SK-N-SH (cell line): ENCODE data around the gene TMEM196. TPM values are rescaled to one million over a fixed set of nuclear protein-coding genes. Genes with fewer than 3 reads are reported as not detected.

Experiments
- CTCF ChIA-PET: fragments of 300-600, 350-600 bp; formaldehyde crosslinking; extraction: SDS; loops from one replicate; lab custom pipeline; 2021; lab: Yijun Ruan, JAX
- POLR2A ChIA-PET: fragments of 350-600 bp; sonication (Branson Sonifier 250); formaldehyde crosslinking; extraction: SDS; loops from one replicate; lab custom pipeline; 2020; ENCODE audit warnings: antibody characterized with exemption, inconsistent platforms; lab: Yijun Ruan, JAX
- DNase-seq: peaks from one replicate; pipeline ENCODE4 v3.0.0; 2012
- H2AFZ ChIP-seq: fragments of 200-600 bp; sonication (generic); 2 replicates; pipeline ENCODE4 v1.8.1; 2016; ENCODE audit warnings: antibody characterized with exemption, mild to moderate bottlenecking, low read depth
- H3F3A ChIP-seq: fragments of 200-600 bp; sonication (generic); replicated peaks from 2 replicates; pipeline ENCODE3; 2016; ENCODE audit warnings: antibody characterized with exemption, mild to moderate bottlenecking; ENCODE audit not compliant: insufficient read depth
- H3K27ac ChIP-seq, 2 experiments: fragments of 200-500 bp in 1 of 2; fragments of 200-600 bp in 1 of 2; sonication (Bioruptor generic) in 1 of 2; sonication (generic), shearing (Covaris generic) in 1 of 2; 2 replicates each; pipeline versions ENCODE4 v1.5.1 to v1.6.1; 2014 to 2016; ENCODE audit warnings: low read depth in 2 of 2, inconsistent platforms in 1 of 2, low read length in 1 of 2, mild to moderate bottlenecking in 1 of 2, mixed read lengths in 1 of 2
- H3K27me3 ChIP-seq: fragments of 200-600 bp; sonication (generic), shearing (Covaris generic); 2 replicates; pipeline ENCODE4 v1.6.1; 2016; ENCODE audit warnings: mixed run types; ENCODE audit not compliant: insufficient read depth
- H3K36me3 ChIP-seq, 2 experiments: fragments of 200-500 bp in 1 of 2; fragments of 200-600 bp in 1 of 2; sonication (Bioruptor generic) in 1 of 2; sonication (generic) in 1 of 2; replicated peaks in 1 of 2; 2 replicates each; pipeline versions ENCODE3 to v1.5.1; 2014 to 2016; ENCODE audit warnings: low read length in 1 of 2, mild to moderate bottlenecking in 1 of 2; ENCODE audit not compliant: insufficient read depth in 2 of 2, control insufficient read depth in 1 of 2
- H3K4me1 ChIP-seq, 2 experiments: fragments of 200-500 bp in 1 of 2; fragments of 200-600 bp in 1 of 2; sonication (Bioruptor generic) in 1 of 2; sonication (generic), shearing (Covaris generic) in 1 of 2; 2 replicates each; pipeline versions ENCODE4 v1.5.1 to v1.6.1; 2014 to 2016; ENCODE audit warnings: low read depth in 1 of 2, low read length in 1 of 2, mixed run types in 1 of 2; ENCODE audit not compliant: insufficient read depth in 2 of 2, control insufficient read depth in 1 of 2
- H3K4me2 ChIP-seq: fragments of 200-600 bp; sonication (generic), shearing (Covaris generic); 2 replicates; pipeline ENCODE4 v1.6.1; 2017; ENCODE audit warnings: mixed run types
- H3K4me3 ChIP-seq, 2 experiments: fragments of 200-500 bp in 1 of 2; fragments of 200-600 bp in 1 of 2; sonication (Bioruptor generic) in 1 of 2; sonication (generic), shearing (Covaris generic) in 1 of 2; 2 replicates each; pipeline versions ENCODE4 v1.5.1 to v1.8.1; 2014 to 2016; ENCODE audit warnings: low read depth in 2 of 2, inconsistent platforms in 1 of 2, low read length in 1 of 2, mild to moderate bottlenecking in 1 of 2, mixed read lengths in 1 of 2, moderate library complexity in 1 of 2
- H3K79me2 ChIP-seq: fragments of 200-600 bp; sonication (generic); 2 replicates; pipeline ENCODE4 v1.8.1; 2017; ENCODE audit warnings: mild to moderate bottlenecking; ENCODE audit not compliant: insufficient read depth
- H3K9ac ChIP-seq: fragments of 200-600 bp; sonication (generic); 2 replicates; pipeline ENCODE4 v1.6.1; 2017; ENCODE audit warnings: mixed run types
- H3K9me2 ChIP-seq: fragments of 200-600 bp; sonication (generic); 2 replicates; pipeline ENCODE4 v1.6.1; 2017; ENCODE audit warnings: mixed run types
- H3K9me3 ChIP-seq: fragments of 200-600 bp; sonication (generic); 2 replicates; pipeline ENCODE4 v1.6.1; 2017; ENCODE audit warnings: mixed run types, mild to moderate bottlenecking, moderate library complexity
- H4K20me1 ChIP-seq: fragments of 200-600 bp; sonication (generic); 2 replicates; pipeline ENCODE4 v1.6.1; 2017; ENCODE audit warnings: mild to moderate bottlenecking, mixed run types; ENCODE audit not compliant: insufficient read depth
- CHD2 ChIP-seq: fragments of 150-350 bp; IDR thresholded peaks from 2 replicates; pipeline ENCODE4 v1.6.1; 2018; ENCODE audit warnings: low read length; ENCODE audit not compliant: partially characterized antibody
- ELF1 ChIP-seq: IDR thresholded peaks from 2 replicates; pipeline ENCODE4 v1.4.0; 2012
- EZH2phosphoT487 ChIP-seq: fragments of 200-600 bp; sonication (generic); IDR thresholded peaks from 2 replicates; pipeline ENCODE4 v1.6.1; 2017; ENCODE audit warnings: low read depth, mixed run types, mild to moderate bottlenecking, antibody characterized with exemption, moderate library complexity, borderline replicate concordance
- FOSL2 ChIP-seq: IDR thresholded peaks from 2 replicates; pipeline ENCODE4 v1.4.0; 2012; ENCODE audit warnings: low read depth, mild to moderate bottlenecking, moderate library complexity, borderline replicate concordance
- FOXM1 ChIP-seq: IDR thresholded peaks from 2 replicates; pipeline ENCODE4 v1.4.0; 2012; ENCODE audit warnings: low read depth, mild to moderate bottlenecking
- GABPA ChIP-seq: IDR thresholded peaks from 2 replicates; pipeline ENCODE4 v1.4.0; 2012; ENCODE audit warnings: low read depth, mild to moderate bottlenecking
- GATA2 ChIP-seq: sonication (generic); formaldehyde crosslinking; IDR thresholded peaks from 2 replicates; pipeline ENCODE4 v1.5.0; 2020; ENCODE audit warnings: mild to moderate bottlenecking, missing genetic modification reagents
- MXI1 ChIP-seq: IDR thresholded peaks from 2 replicates; pipeline ENCODE4 v1.6.1; 2012; ENCODE audit warnings: mild to moderate bottlenecking, low read depth, low read length, improper control_type of control experiment
- NFIC ChIP-seq: IDR thresholded peaks from 2 replicates; pipeline ENCODE4 v1.4.0; 2012; ENCODE audit warnings: borderline replicate concordance
- RCOR1 ChIP-seq: fragments of 150-350 bp; IDR thresholded peaks from 2 replicates; pipeline ENCODE4 v1.6.1; 2017; ENCODE audit warnings: antibody characterized with exemption, low read length
- SIN3A ChIP-seq: IDR thresholded peaks from 2 replicates; pipeline ENCODE4 v1.6.1; 2012; ENCODE audit warnings: low read depth, mild to moderate bottlenecking, low read length, moderate library complexity, borderline replicate concordance
- TAF1 ChIP-seq: IDR thresholded peaks from 2 replicates; pipeline ENCODE4 v1.6.1; 2012; ENCODE audit warnings: low read depth, mild to moderate bottlenecking, low read length, moderate library complexity, borderline replicate concordance
- TCF12 ChIP-seq: IDR thresholded peaks from 2 replicates; pipeline ENCODE4 v1.4.0; 2012
- YY1 ChIP-seq: IDR thresholded peaks from 2 replicates; pipeline ENCODE4 v1.4.0; 2012; ENCODE audit warnings: low read depth, mild to moderate bottlenecking
- WGBS: methylation state at CpG from one replicate; pipeline ENCODE4 v1.1.6; 2017; ENCODE audit warnings: low lambda C conversion rate; 5-methylcytosine and 5-hydroxymethylcytosine counted together
- polyA plus RNA-seq, 3 experiments: library from polyadenylated mRNA; depleted of rRNA; stranded (reverse); fragments of >200 nt; gene quantifications; 2 replicates each; pipeline ENCODE4 v1.2.3, GENCODE V29; 2012
- TF ChIP-seq, protein P1 (sequence below): IDR thresholded peaks from 2 replicates; pipeline ENCODE4; 2012
- TF ChIP-seq, protein P2 (sequence below): IDR thresholded peaks from 2 replicates; pipeline ENCODE4 v1.4.0; 2012; ENCODE audit warnings: low read depth, borderline replicate concordance
- TF ChIP-seq, protein P3 (sequence below): IDR thresholded peaks from 2 replicates; pipeline ENCODE4 v1.4.0; 2012; ENCODE audit warnings: low read depth, borderline replicate concordance
- TF ChIP-seq, protein P4 (sequence below): fragments of 150-350 bp; IDR thresholded peaks from 2 replicates; pipeline ENCODE4 v1.6.1; 2017; ENCODE audit warnings: antibody characterized with exemption, low read length, low read depth, borderline replicate concordance
- TF ChIP-seq, protein P5 (sequence below): IDR thresholded peaks from 2 replicates; pipeline ENCODE4 v1.4.0; 2012; ENCODE audit warnings: low read depth
- TF ChIP-seq, protein P6 (sequence below): fragments of 150-350 bp; IDR thresholded peaks from 2 replicates; pipeline ENCODE4 v1.6.1; 2016; ENCODE audit warnings: mild to moderate bottlenecking, low read depth, low read length

Gene TMEM196
- polyA plus RNA-seq, 1 of the 3 experiments (the other 2 are of a cell fraction): not detected

DNA sequence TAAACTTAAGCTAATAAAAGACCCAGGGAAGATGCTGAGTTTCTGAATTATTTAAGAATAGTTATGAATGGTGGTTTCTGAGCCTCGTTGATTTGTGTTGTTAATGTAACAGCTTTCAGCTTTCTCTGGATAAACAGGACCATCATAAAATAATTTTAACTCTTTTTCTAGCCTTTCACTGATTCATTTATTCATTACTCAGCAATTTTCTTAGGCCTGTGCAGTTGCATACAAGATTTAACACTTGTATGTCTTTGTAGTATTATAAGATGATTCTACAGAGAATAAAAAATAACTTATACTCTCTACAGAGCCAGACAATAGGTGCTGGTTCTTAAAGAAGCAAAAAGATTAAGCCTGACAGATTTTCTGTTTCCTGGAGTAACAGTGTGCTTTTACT is 29.3 kb downstream of the TMEM196 start:
- no peak for DNase-seq
- POLR2A ChIA-PET: no interaction called here
- Histone ChIP-seq H3K27me3 (no peaks in the 10 kb centered on the region; the same call in 1 of the 2 replicates), H2AFZ (no peak overlapping the region), H3K9me3 (no peaks in the 10 kb centered on the region), H3K4me1 (no peaks in the 10 kb centered on the region), H3K9me2 (no peaks in the 10 kb centered on the region), H3K79me2 (no peaks in the 10 kb centered on the region), H3K27ac (no peak overlapping the region), H3K4me2 (no peak overlapping the region), H3K4me3 (no peak overlapping the region), H3K9ac (no peak overlapping the region), H4K20me1 (no peaks in the 10 kb centered on the region), H3F3A (no peaks in the 10 kb centered on the region), H3K36me3 (no peaks in the 10 kb centered on the region)
- TF ChIP-seq ELF1 (no peak), YY1 (no peak), RCOR1 (no peak), NFIC (no peak), GATA2 (CRISPR knock-in tag) (no peak), MXI1 (no peak), FOXM1 (no peak), SIN3A (no peak), EZH2phosphoT487 (no peak)
- TF ChIP-seq, protein P1, sequence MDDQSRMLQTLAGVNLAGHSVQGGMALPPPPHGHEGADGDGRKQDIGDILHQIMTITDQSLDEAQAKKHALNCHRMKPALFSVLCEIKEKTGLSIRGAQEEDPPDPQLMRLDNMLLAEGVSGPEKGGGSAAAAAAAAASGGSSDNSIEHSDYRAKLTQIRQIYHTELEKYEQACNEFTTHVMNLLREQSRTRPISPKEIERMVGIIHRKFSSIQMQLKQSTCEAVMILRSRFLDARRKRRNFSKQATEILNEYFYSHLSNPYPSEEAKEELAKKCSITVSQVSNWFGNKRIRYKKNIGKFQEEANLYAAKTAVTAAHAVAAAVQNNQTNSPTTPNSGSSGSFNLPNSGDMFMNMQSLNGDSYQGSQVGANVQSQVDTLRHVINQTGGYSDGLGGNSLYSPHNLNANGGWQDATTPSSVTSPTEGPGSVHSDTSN: no peak
- TF ChIP-seq, protein P2, sequence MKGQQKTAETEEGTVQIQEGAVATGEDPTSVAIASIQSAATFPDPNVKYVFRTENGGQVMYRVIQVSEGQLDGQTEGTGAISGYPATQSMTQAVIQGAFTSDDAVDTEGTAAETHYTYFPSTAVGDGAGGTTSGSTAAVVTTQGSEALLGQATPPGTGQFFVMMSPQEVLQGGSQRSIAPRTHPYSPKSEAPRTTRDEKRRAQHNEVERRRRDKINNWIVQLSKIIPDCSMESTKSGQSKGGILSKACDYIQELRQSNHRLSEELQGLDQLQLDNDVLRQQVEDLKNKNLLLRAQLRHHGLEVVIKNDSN: no peak
- TF ChIP-seq, protein P3, sequence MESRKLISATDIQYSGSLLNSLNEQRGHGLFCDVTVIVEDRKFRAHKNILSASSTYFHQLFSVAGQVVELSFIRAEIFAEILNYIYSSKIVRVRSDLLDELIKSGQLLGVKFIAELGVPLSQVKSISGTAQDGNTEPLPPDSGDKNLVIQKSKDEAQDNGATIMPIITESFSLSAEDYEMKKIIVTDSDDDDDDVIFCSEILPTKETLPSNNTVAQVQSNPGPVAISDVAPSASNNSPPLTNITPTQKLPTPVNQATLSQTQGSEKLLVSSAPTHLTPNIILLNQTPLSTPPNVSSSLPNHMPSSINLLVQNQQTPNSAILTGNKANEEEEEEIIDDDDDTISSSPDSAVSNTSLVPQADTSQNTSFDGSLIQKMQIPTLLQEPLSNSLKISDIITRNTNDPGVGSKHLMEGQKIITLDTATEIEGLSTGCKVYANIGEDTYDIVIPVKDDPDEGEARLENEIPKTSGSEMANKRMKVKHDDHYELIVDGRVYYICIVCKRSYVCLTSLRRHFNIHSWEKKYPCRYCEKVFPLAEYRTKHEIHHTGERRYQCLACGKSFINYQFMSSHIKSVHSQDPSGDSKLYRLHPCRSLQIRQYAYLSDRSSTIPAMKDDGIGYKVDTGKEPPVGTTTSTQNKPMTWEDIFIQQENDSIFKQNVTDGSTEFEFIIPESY: no peak
- TF ChIP-seq, protein P4, sequence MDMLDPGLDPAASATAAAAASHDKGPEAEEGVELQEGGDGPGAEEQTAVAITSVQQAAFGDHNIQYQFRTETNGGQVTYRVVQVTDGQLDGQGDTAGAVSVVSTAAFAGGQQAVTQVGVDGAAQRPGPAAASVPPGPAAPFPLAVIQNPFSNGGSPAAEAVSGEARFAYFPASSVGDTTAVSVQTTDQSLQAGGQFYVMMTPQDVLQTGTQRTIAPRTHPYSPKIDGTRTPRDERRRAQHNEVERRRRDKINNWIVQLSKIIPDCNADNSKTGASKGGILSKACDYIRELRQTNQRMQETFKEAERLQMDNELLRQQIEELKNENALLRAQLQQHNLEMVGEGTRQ: no peak
- WGBS: 0% methylated on average over 1 of the region's 1 CpG
- CTCF ChIA-PET: interaction anchor here (0.6 to 2.1 kb wide), 5 partner anchors 10 to 908 kb away, joined by 3 to 11 read pairs (median 4); partner anchors contain the start of gene POLR1F

DNA sequence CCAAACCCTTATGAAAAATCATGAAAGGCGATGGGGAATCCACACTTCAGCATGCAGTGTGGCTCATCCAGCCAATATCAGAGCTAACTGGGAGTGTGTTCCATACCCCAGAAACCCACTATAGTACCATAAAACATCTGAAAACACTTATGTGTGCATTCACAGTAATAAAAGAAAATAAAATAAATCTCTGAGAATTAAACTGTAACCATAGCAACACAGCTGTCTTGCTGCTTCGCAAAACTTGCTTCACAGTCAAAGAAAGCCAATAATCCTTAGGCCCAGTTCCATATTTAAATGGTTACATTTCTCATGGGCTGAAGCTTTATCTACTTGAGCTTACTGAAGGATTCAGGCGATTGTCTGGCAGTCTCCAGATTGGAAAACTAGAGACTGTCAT is 44.7 kb downstream of the TMEM196 start:
- no peaks in the 10 kb centered on the region for H4K20me1 ChIP-seq
- no peak overlapping the region for H3K27ac ChIP-seq
- H3K4me2 ChIP-seq: no peak overlapping the region
- ChIA-PET POLR2A (no interaction called here), CTCF (interaction anchor here (0.5 to 3.9 kb wide), 6 partner anchors 9 to 95 kb away, joined by 3 to 19 read pairs (median 4); partner anchors contain the start of gene POLR1F)
- H3K9ac ChIP-seq: no peak overlapping the region
- no peaks in the 10 kb centered on the region for H3K9me3 ChIP-seq
- H3F3A ChIP-seq: no peaks in the 10 kb centered on the region
- H3K27me3 ChIP-seq: peaks cover 4% of the 10 kb centered on the region; the same call in 1 of the 2 replicates
- 20% methylated on average over 3 of the region's 3 CpGs for WGBS
- no peak overlapping the region for H2AFZ ChIP-seq
- no peaks in the 10 kb centered on the region for H3K36me3 ChIP-seq
- no peaks in the 10 kb centered on the region for H3K79me2 ChIP-seq
- H3K4me1 ChIP-seq: no peaks in the 10 kb centered on the region
- no peak overlapping the region for H3K4me3 ChIP-seq
- DNase-seq: no peak
- H3K9me2 ChIP-seq: no peaks in the 10 kb centered on the region
- TF ChIP-seq, protein P5, sequence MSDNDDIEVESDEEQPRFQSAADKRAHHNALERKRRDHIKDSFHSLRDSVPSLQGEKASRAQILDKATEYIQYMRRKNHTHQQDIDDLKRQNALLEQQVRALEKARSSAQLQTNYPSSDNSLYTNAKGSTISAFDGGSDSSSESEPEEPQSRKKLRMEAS: no peak
- TF ChIP-seq TAF1: no peak
- TF ChIP-seq, protein P2: no peak
- TF ChIP-seq CHD2: no peak
- no peak for TF ChIP-seq EZH2phosphoT487
- TF ChIP-seq, protein P4: no peak
- TF ChIP-seq, protein P6, sequence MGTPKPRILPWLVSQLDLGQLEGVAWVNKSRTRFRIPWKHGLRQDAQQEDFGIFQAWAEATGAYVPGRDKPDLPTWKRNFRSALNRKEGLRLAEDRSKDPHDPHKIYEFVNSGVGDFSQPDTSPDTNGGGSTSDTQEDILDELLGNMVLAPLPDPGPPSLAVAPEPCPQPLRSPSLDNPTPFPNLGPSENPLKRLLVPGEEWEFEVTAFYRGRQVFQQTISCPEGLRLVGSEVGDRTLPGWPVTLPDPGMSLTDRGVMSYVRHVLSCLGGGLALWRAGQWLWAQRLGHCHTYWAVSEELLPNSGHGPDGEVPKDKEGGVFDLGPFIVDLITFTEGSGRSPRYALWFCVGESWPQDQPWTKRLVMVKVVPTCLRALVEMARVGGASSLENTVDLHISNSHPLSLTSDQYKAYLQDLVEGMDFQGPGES: no peak
- TF ChIP-seq RCOR1: no peak
- no peak for TF ChIP-seq GABPA
- TF ChIP-seq TCF12: no peak
- TF ChIP-seq FOSL2: no peak
